Measurements from ENCODE around the gene MCM5.

DNA sequence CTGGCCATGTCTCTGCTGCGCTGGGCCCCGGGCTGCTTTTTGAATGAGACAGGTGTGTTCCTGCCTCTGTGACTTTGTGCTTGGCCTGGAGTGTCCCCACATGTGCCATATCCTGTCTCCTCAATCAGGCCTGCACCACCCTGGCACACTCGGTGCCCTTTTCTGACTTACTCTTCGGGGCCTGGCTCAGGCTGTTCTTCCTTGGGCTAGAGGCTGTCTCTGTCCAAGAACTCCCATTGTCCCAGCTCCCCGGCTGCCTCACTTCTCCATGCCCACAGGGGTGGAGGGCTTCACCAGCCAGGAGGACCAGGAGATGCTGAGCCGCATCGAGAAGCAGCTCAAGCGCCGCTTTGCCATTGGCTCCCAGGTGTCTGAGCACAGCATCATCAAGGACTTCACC is 23.0 kb downstream of the MCM5 start:
- no peak for TF ChIP-seq EZH2 (IDR thresholded peaks at IDR 0.05; ENCODE audit: borderline replicate concordance, low read length)
- TF ChIP-seq, protein P1, sequence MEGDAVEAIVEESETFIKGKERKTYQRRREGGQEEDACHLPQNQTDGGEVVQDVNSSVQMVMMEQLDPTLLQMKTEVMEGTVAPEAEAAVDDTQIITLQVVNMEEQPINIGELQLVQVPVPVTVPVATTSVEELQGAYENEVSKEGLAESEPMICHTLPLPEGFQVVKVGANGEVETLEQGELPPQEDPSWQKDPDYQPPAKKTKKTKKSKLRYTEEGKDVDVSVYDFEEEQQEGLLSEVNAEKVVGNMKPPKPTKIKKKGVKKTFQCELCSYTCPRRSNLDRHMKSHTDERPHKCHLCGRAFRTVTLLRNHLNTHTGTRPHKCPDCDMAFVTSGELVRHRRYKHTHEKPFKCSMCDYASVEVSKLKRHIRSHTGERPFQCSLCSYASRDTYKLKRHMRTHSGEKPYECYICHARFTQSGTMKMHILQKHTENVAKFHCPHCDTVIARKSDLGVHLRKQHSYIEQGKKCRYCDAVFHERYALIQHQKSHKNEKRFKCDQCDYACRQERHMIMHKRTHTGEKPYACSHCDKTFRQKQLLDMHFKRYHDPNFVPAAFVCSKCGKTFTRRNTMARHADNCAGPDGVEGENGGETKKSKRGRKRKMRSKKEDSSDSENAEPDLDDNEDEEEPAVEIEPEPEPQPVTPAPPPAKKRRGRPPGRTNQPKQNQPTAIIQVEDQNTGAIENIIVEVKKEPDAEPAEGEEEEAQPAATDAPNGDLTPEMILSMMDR (IDR thresholded peaks at IDR 0.05; ENCODE audit: low read length) = no peak
